GM12878 (cell line): Measurements from ENCODE around the gene FBXL15. TPM values are rescaled to one million over a fixed set of nuclear protein-coding genes. Genes with fewer than 3 reads are reported as not detected.

Experiments used
- ATAC-seq: fragments of 200-7000 bp; cut with Tn5 transposase; 3 replicates; pipeline ENCODE4 v1.9.1; 2020; ENCODE audit warnings: mild to moderate bottlenecking, moderate library complexity
- BruUV-seq: library from RNA; stranded (reverse); fragments of 400-500 nt; replicated peaks from 2 replicates; lab custom pipeline; 2021; lab: Mats Ljungman, UMichigan
- CTCF ChIA-PET: fragments of 300-600 bp; sonication (Branson Sonifier 250); formaldehyde crosslinking; extraction: SDS; loops from one replicate; lab custom pipeline; 2021; ENCODE audit warnings: inconsistent platforms; lab: Yijun Ruan, JAX
- POLR2A ChIA-PET: fragments of 350-600 bp; formaldehyde crosslinking; extraction: SDS; loops from one replicate; lab custom pipeline; 2021; ENCODE audit warnings: inconsistent platforms; lab: Charles Lee
- RAD21 ChIA-PET: fragments of 300-600 bp; sonication (Branson Sonifier 250); formaldehyde crosslinking; loops from one replicate; lab custom pipeline; 2023; ENCODE audit warnings: antibody characterized with exemption; ENCODE audit not compliant: unreplicated experiment; lab: Charles Lee
- SMC1A ChIA-PET: fragments of 300-600 bp; sonication (Branson Sonifier 250); formaldehyde crosslinking; loops from one replicate; lab custom pipeline; 2023; ENCODE audit not compliant: unreplicated experiment, uncharacterized antibody; lab: Charles Lee
- DNase-seq: peaks from one replicate; pipeline ENCODE4 v3.0.0-alpha.2; 2011; ENCODE audit warnings: low read depth, low spot score
- FAIRE-seq: peaks from 3 replicates; lab custom pipeline; 2011; peaks lifted over from hg19 to GRCh38; lab: Jason Lieb, UNC
- H2AFZ ChIP-seq: 2 replicates; pipeline ENCODE4 v1.6.0; 2011; ENCODE audit warnings: low read depth, low read length, control low read depth; ENCODE audit not compliant: control insufficient read depth
- H3K27ac ChIP-seq: 2 replicates; pipeline ENCODE4 v1.5.1; 2011; ENCODE audit warnings: control low read depth; ENCODE audit not compliant: control insufficient read depth, insufficient read depth
- H3K27me3 ChIP-seq, 2 experiments: replicated peaks in 1 of 2; 2 replicates each; pipeline versions ENCODE4 v1.6.0 to v1.6.1; 2011; ENCODE audit warnings: low read length in 1 of 2; ENCODE audit not compliant: control insufficient read depth in 2 of 2, insufficient read depth in 2 of 2
- H3K36me3 ChIP-seq, 2 experiments: 2 replicates each; pipeline ENCODE4 v1.5.1; 2011; ENCODE audit warnings: low read length in 1 of 2; ENCODE audit not compliant: control insufficient read depth in 2 of 2, insufficient read depth in 2 of 2
- H3K4me1 ChIP-seq: 2 replicates; pipeline ENCODE4 v1.6.1; 2011; ENCODE audit warnings: mild to moderate bottlenecking, low read length, moderate library complexity, mixed read lengths; ENCODE audit not compliant: control insufficient read depth, insufficient read depth
- H3K4me2 ChIP-seq: 2 replicates; pipeline ENCODE4 v1.6.0; 2011; ENCODE audit warnings: control low read depth; ENCODE audit not compliant: control insufficient read depth, insufficient read depth
- H3K4me3 ChIP-seq: fragments of 200-600 bp; sonication (generic); 2 replicates; pipeline ENCODE4 v1.5.1; 2016
- H3K79me2 ChIP-seq: 2 replicates; pipeline ENCODE4 v1.6.0; 2011; ENCODE audit warnings: low read length; ENCODE audit not compliant: control insufficient read depth, insufficient read depth
- H3K9ac ChIP-seq: 2 replicates; pipeline ENCODE4 v1.8.0; 2011; ENCODE audit warnings: low read length, control low read depth, mixed read lengths; ENCODE audit not compliant: control insufficient read depth, insufficient read depth
- H3K9me3 ChIP-seq: replicated peaks from 3 replicates; pipeline ENCODE4 v1.5.1; 2011; ENCODE audit warnings: mild to moderate bottlenecking, low read length; ENCODE audit not compliant: control insufficient read depth, insufficient read depth
- H4K20me1 ChIP-seq: 2 replicates; pipeline ENCODE4 v1.6.0; 2011; ENCODE audit not compliant: control insufficient read depth, insufficient read depth
- ATF7 ChIP-seq: fragments of 450-650 bp; IDR thresholded peaks from 2 replicates; pipeline ENCODE4 v1.6.1; 2016; ENCODE audit warnings: low read depth, mild to moderate bottlenecking
- BHLHE40 ChIP-seq, 2 experiments: fragments of 450-650 bp in 1 of 2; IDR thresholded peaks; 2 replicates each; pipeline ENCODE4 v1.6.1; 2011 to 2017; ENCODE audit warnings: low read depth in 2 of 2, borderline replicate concordance in 1 of 2, improper control_type of control experiment in 1 of 2, low read length in 1 of 2, mild to moderate bottlenecking in 1 of 2
- DPF2 ChIP-seq: fragments of 450-650 bp; IDR thresholded peaks from 2 replicates; pipeline ENCODE4 v1.6.1; 2017; ENCODE audit warnings: mild to moderate bottlenecking
- EED ChIP-seq: sonication (generic); IDR thresholded peaks from 2 replicates; pipeline ENCODE4 v1.6.1; 2016; ENCODE audit warnings: antibody characterized with exemption, low read depth
- GABPA ChIP-seq: IDR thresholded peaks from 2 replicates; pipeline ENCODE4 v1.6.1; 2014; ENCODE audit warnings: antibody characterized with exemption, low read depth, mild to moderate bottlenecking, inconsistent platforms
- MYB ChIP-seq: fragments of 150-350 bp; IDR thresholded peaks from 2 replicates; pipeline ENCODE4 v1.6.1; 2014; ENCODE audit warnings: mild to moderate bottlenecking, low read depth, low read length, borderline replicate concordance
- PAX5 ChIP-seq: IDR thresholded peaks from 2 replicates; pipeline ENCODE4 v1.6.1; 2011; ENCODE audit warnings: low read depth, low read length, borderline replicate concordance
- POLR2AphosphoS2 ChIP-seq: IDR thresholded peaks from 2 replicates; pipeline ENCODE4 v1.6.1; 2011; ENCODE audit warnings: low read depth, mild to moderate bottlenecking, low read length, improper control_type of control experiment, moderate library complexity
- SMAD5 ChIP-seq: IDR thresholded peaks from 2 replicates; pipeline ENCODE4 v1.6.1; 2016; ENCODE audit warnings: antibody characterized with exemption, low read depth
- SMC3 ChIP-seq: IDR thresholded peaks from 2 replicates; pipeline ENCODE4 v1.6.1; 2011; ENCODE audit warnings: low read length, improper control_type of control experiment, borderline replicate concordance
- SUPT20H ChIP-seq: IDR thresholded peaks from 2 replicates; pipeline ENCODE4 v1.6.1; 2011; ENCODE audit warnings: low read depth, mild to moderate bottlenecking, low read length, moderate library complexity, borderline replicate concordance; ENCODE audit not compliant: control insufficient read depth
- ZNF622 ChIP-seq: fragments of 450-650 bp; IDR thresholded peaks from 2 replicates; pipeline ENCODE4 v1.6.1; 2017; ENCODE audit warnings: mild to moderate bottlenecking, inconsistent platforms
- WGBS: methylation state at CpG from one replicate; pipeline ENCODE4 v1.1.6; 2016; ENCODE audit warnings: low lambda C conversion rate; ENCODE audit not compliant: insufficient replicate concordance, insufficient coverage; ENCODE audit errors: missing lambda C conversion rate; 5-methylcytosine and 5-hydroxymethylcytosine counted together
- in situ Hi-C: fragments of 300-500 bp; cut with MboI; formaldehyde crosslinking; loops from 9 replicates; pipeline ENCODE4 v1.14.3; 2018; ENCODE audit warnings: mixed read lengths
- intact Hi-C: fragments of 100-400 bp; cut with micrococcal nuclease; formaldehyde crosslinking; loops from one replicate; pipeline ENCODE4 v1.14.2; 2022; ENCODE audit not compliant: unreplicated experiment
- polyA plus RNA-seq, 11 experiments: library from polyadenylated mRNA; depleted of rRNA in 4 of 11; unstranded in 6 of 11; stranded (reverse) in 5 of 11; fragments of >200 nt; fragmentation: Nextera tagmentation in 4 of 11; fragmentation: Illumina TruSeq in 1 of 11; extraction: Ambion mirVana in 4 of 11; extraction: Trizol in 1 of 11; gene quantifications; 1 replicate in 1 of 11; 2 replicates in 10 of 11; pipeline versions ENCODE4 v1.2.1 to v1.2.3, GENCODE V29; 2011 to 2016; ENCODE audit warnings: inconsistent platforms in 2 of 11, missing spikeins in 2 of 11, low read depth in 1 of 11
- total RNA-seq, 4 experiments: library from RNA; depleted of rRNA in 3 of 4; stranded (reverse); fragments of >200 nt in 3 of 4; fragmentation: Illumina TruSeq in 1 of 4; extraction: Trizol in 1 of 4; gene quantifications; 2 replicates each; pipeline versions ENCODE4 v1.2.1 to v1.2.3, GENCODE V29; 2013 to 2021

FBXL15 gene
- total and polyA plus RNA-seq, 10 of the 15 experiments (the other 5 are each of a cell fraction or from before 2014, with no cell fraction given): 0.13 to 21.3 (median 7.9) TPM

DNA sequence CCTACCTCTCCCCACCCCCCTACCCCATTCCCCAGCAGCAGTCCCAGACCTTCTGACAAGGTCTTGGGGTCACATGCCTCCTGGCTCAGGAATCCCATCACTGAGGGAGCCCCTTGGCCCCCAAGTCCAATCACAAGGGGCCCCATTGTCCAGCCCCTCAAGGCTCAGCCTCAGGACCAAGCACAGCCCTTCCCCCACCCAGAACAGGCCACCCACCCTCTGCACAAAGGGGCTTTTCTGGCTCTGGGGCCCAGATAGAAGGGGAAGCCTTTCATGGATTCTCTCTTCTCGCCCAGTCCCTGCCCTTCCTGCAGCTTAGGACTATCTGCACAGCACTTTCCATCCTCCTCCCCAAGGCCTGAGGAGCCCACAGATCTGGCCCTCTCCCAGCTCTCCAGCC lies 4.8 kb downstream of the FBXL15 start:
- no peak for FAIRE-seq
- Histone ChIP-seq H3K36me3 (peaks cover 0 to 5% of the 10 kb centered on the region in 2 experiments; a peak in 2 of 4 replicates), H3K79me2 (peaks cover 7% of the 10 kb centered on the region), H3K4me1 (peaks cover 10% of the 10 kb centered on the region), H3K4me3 (no peak overlapping the region), H3K9me3 (no peaks in the 10 kb centered on the region), H3K27me3 (no peaks in the 10 kb centered on the region), H2AFZ (no peak overlapping the region), H4K20me1 (peaks cover 2% of the 10 kb centered on the region; the same call in 1 of the 2 replicates), H3K27ac (no peak overlapping the region), H3K9ac (no peak overlapping the region), H3K4me2 (no peak overlapping the region)
- no peak for TF ChIP-seq SUPT20H
- no peak for TF ChIP-seq DPF2
- TF ChIP-seq PAX5: no peak
- TF ChIP-seq GABPA: no peak
- TF ChIP-seq EED: no peak
- no peak for TF ChIP-seq BHLHE40 (IDR thresholded peaks at IDR 0.05; ENCODE audit: borderline replicate concordance in 1 of 2, low read depth in 2 of 2, low read length in 1 of 2)
- no peak for TF ChIP-seq ZNF622
- no peak for TF ChIP-seq ATF7
- TF ChIP-seq POLR2AphosphoS2: no peak
- no peak for TF ChIP-seq SMAD5
- TF ChIP-seq SMC3: no peak
- TF ChIP-seq MYB: no peak
- in situ Hi-C loops (no loop called here), intact Hi-C loops (no loop called here)
- CTCF ChIA-PET: interaction anchor here (1.0 kb wide), 1 partner anchor 196 kb away, joined by 4 read pairs; no protein-coding TSS in a partner anchor
- no peak for DNase-seq
- RAD21 ChIA-PET: interaction anchor here (1.0 kb wide), 1 partner anchor 54 kb away, joined by 3 read pairs; no protein-coding TSS in a partner anchor
- SMC1A ChIA-PET: no interaction called here
- ATAC-seq: no peak
- BruUV-seq: no TSS peak
- 100% methylated on average over 1 of the region's 1 CpG for WGBS
- POLR2A ChIA-PET: interaction anchor here (1.2 to 2.2 kb wide), 2 partner anchors 25 to 78 kb away, joined by 4 to 5 read pairs; partner anchors contain the start of gene C10orf95
